ENCODE results near the gene OSBPL9. TPM values are rescaled to one million over a fixed set of nuclear protein-coding genes. Genes with fewer than 3 reads are reported as not detected.

The OSBPL9 gene
- total RNA-seq, 2 experiments from 2014 or later, result 51.1 to 56.1 TPM

DNA sequence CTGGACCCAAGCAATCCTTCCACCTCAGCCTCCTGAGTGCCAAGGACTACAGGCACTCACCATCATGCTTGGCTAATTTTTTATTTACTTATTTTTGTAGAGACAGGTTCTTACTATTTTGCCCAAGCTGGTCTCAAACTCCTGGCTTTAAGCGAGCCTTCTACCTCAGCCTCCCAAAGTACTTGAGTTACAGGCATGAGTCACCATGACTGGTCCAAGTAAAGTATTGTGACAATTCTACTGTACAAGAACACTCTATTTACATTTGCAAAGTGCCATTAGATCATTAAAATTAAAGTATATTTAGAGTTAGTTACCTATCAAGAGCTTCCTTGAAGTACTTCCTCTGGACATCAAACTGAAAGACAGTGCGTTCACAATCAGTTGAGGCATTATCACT lies 216.8 kb downstream of the OSBPL9 start:
- ATAC-seq, result no peak
- Mint-ChIP-seq H3K4me3 (no peak overlapping the region), H3K4me1 (ENCODE audit: low read depth) (peaks cover 2% of the 10 kb centered on the region), H3K27me3 (no peaks in the 10 kb centered on the region), H3K36me3 (ENCODE audit: low read depth) (peaks cover 19% of the 10 kb centered on the region), H3K27ac (no peak overlapping the region), H3K9me3 (no peaks in the 10 kb centered on the region)
- TF ChIP-seq, protein P1, sequence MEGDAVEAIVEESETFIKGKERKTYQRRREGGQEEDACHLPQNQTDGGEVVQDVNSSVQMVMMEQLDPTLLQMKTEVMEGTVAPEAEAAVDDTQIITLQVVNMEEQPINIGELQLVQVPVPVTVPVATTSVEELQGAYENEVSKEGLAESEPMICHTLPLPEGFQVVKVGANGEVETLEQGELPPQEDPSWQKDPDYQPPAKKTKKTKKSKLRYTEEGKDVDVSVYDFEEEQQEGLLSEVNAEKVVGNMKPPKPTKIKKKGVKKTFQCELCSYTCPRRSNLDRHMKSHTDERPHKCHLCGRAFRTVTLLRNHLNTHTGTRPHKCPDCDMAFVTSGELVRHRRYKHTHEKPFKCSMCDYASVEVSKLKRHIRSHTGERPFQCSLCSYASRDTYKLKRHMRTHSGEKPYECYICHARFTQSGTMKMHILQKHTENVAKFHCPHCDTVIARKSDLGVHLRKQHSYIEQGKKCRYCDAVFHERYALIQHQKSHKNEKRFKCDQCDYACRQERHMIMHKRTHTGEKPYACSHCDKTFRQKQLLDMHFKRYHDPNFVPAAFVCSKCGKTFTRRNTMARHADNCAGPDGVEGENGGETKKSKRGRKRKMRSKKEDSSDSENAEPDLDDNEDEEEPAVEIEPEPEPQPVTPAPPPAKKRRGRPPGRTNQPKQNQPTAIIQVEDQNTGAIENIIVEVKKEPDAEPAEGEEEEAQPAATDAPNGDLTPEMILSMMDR (IDR thresholded peaks at IDR 0.05), result no peak
- intact Hi-C loops (cut with micrococcal nuclease), result no loop called here
- DNase-seq, result no peak
- ChIA-PET CTCF (interaction anchor here (0.6 kb wide), 1 partner anchor 225 kb away, joined by 3 read pairs; no protein-coding TSS in a partner anchor), POLR2A (interaction anchor here (1.5 kb wide), 1 partner anchor 45 kb away, joined by 3 read pairs; the partner anchor contains the start of gene NRDC)

DNA sequence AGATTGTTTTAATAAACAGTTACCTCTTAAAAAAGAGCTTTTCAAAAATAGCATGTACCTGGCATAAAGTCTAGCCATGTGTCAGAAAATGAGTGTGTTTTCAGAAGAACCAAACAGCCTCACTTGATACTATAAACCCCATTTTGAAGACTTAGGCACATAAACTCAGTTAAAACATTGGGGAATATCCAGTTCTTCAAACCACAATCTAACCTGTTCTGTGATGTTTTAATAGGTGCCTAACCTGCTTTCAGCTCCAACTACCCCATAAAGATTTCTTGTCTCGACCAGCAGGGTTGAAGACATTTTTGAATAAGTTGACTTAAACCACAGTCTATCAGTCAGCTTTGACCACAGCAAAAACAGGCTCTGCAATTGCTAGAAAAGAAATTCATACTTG lies 220.4 kb downstream of the OSBPL9 start:
- POLR2A ChIA-PET, result interaction anchor here (0.6 kb wide), 1 partner anchor 10 kb away, joined by 3 read pairs; no protein-coding TSS in a partner anchor
- peaks cover 20% of the 10 kb centered on the region for H3K36me3 Mint-ChIP-seq (ENCODE audit: low read depth)
- no peak for DNase-seq

More for the DNA sequence above, 220.4 kb downstream of the OSBPL9 start:
- Mint-ChIP-seq H3K27ac (no peak overlapping the region), H3K4me3 (no peak overlapping the region), H3K9me3 (no peaks in the 10 kb centered on the region), H3K4me1 (ENCODE audit: low read depth) (peaks cover 5% of the 10 kb centered on the region), H3K27me3 (no peaks in the 10 kb centered on the region)
- intact Hi-C loops (cut with micrococcal nuclease), result no loop called here
- ATAC-seq, result no peak
- TF ChIP-seq, protein P1 (IDR thresholded peaks at IDR 0.05), result no peak
- CTCF ChIA-PET, result interaction anchor here (1.2 kb wide), 1 partner anchor 23 kb away, joined by 3 read pairs; no protein-coding TSS in a partner anchor

Small RNAs within 50 kb of the gene (microRNA-seq; reads per million reads assigned to microRNA genes)
- gene MIR761 (ENCODE audit: borderline microRNAs expressed, borderline replicate concordance), result not detected

Other genes with a start within 250 kb of the OSBPL9 start
- 10 to 100 TPM; 56.6 to 63.6 TPM for gene EPS15, start 97.8 kb upstream of the OSBPL9 start, total RNA-seq

All from activated CD8-positive, alpha-beta T cell treated with anti-CD3 and anti-CD28 coated beads for 36 hours (primary cell).